Tibial artery (tissue), 4 donors: ENCODE results near the gene ADCY7.
A peak's percentile ranks its signal among the peaks of the same experiment; 100 is the strongest.

ENCODE experiments used
- DNase-seq, 2 donors: peaks; one replicate each; pipeline ENCODE4 v3.0.0-alpha.2; 2019
- H3K27ac ChIP-seq, 2 donors: fragments of 200-600 bp; sonication (generic) in 1 of 2; 1 replicate in 1 of 2; 2 replicates in 1 of 2; pipeline ENCODE4 v1.5.1; 2018 to 2019; ENCODE audit warnings: mild to moderate bottlenecking in 1 of 2
- H3K27me3 ChIP-seq, 2 donors: fragments of 200-600 bp; sonication (generic) in 1 of 2; one replicate each; pipeline versions ENCODE4 v1.5.1 to v1.6.0; 2016 to 2019
- H3K36me3 ChIP-seq, 3 donors: fragments of 200-600 bp; sonication (generic) in 2 of 3; one replicate each; pipeline ENCODE4 v1.5.1; 2016 to 2019; ENCODE audit warnings: mild to moderate bottlenecking in 2 of 3
- H3K4me1 ChIP-seq, 4 donors: fragments of 200-600 bp; sonication (generic) in 2 of 4; 1 replicate in 3 of 4; 2 replicates in 1 of 4; pipeline ENCODE4 v1.5.1; 2016 to 2019
- H3K4me3 ChIP-seq, 2 donors: fragments of 200-600 bp; sonication (generic) in 1 of 2; 1 replicate in 1 of 2; 2 replicates in 1 of 2; pipeline ENCODE4 v1.5.1; 2018 to 2019; ENCODE audit warnings: mild to moderate bottlenecking in 2 of 2
- H3K9me3 ChIP-seq, 3 donors: fragments of 200-600 bp; sonication (generic) in 1 of 3; one replicate each; pipeline ENCODE4 v1.5.1; 2016 to 2019
- intact Hi-C: fragments of 100-400 bp; cut with DNase I; formaldehyde crosslinking; loops from one replicate; pipeline ENCODE4 v1.15.0; 2023; ENCODE audit warnings: low total_unique reads
- TF ChIP-seq, protein P1 (sequence below), 2 experiments: fragments of 200-600 bp in 1 of 2; fragments of 450-650 bp in 1 of 2; IDR thresholded peaks; one replicate each; pipeline ENCODE4 v1.5.1; 2017 to 2019; ENCODE audit warnings: antibody characterized with exemption in 2 of 2, mild to moderate bottlenecking in 1 of 2, moderate library complexity in 1 of 2

ADCY7 gene

DNA sequence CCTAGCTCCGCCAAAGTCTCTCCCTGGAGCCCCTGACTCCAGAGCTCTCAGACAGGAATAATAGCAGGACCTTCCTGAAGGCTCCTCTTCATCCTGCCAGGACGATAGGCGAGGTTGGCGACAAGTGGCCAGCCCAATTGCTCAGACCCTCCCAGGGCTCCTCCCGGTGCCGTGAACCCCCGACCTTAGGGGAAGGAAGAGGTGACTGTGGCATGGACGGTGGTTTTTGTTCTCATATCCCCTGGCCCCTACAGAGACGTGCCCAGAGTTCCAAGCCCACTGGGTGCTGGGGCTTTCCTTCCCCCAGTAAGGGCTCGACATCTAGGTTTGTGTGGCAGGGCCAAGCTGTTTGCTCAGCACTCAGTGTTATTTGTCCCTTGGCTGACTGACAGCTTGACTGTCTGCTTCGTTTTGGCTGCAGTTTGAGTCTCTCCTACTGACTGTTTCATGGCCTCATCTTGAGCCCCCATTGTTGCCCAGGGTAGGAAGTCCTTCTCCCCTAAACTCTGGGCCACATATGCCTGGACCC, 4.6 kb upstream of the ADCY7 start:
- TF ChIP-seq, protein P1, sequence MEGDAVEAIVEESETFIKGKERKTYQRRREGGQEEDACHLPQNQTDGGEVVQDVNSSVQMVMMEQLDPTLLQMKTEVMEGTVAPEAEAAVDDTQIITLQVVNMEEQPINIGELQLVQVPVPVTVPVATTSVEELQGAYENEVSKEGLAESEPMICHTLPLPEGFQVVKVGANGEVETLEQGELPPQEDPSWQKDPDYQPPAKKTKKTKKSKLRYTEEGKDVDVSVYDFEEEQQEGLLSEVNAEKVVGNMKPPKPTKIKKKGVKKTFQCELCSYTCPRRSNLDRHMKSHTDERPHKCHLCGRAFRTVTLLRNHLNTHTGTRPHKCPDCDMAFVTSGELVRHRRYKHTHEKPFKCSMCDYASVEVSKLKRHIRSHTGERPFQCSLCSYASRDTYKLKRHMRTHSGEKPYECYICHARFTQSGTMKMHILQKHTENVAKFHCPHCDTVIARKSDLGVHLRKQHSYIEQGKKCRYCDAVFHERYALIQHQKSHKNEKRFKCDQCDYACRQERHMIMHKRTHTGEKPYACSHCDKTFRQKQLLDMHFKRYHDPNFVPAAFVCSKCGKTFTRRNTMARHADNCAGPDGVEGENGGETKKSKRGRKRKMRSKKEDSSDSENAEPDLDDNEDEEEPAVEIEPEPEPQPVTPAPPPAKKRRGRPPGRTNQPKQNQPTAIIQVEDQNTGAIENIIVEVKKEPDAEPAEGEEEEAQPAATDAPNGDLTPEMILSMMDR (IDR thresholded peaks at IDR 0.05), result no peak
- H3K27me3 ChIP-seq, result no peaks in the 10 kb centered on the region
- intact Hi-C loops, result no loop called here
- H3K36me3 ChIP-seq, result no peaks in the 10 kb centered on the region
- H3K4me3 ChIP-seq, result no peak overlapping the region
- DNase-seq, result peak; percentile 32 to 65
- H3K27ac ChIP-seq, result no peak overlapping the region
- peaks cover 0 to 28% (median 22%) of the 10 kb centered on the region in 4 donors for H3K4me1 ChIP-seq
- no peaks in the 10 kb centered on the region for H3K9me3 ChIP-seq

DNA sequence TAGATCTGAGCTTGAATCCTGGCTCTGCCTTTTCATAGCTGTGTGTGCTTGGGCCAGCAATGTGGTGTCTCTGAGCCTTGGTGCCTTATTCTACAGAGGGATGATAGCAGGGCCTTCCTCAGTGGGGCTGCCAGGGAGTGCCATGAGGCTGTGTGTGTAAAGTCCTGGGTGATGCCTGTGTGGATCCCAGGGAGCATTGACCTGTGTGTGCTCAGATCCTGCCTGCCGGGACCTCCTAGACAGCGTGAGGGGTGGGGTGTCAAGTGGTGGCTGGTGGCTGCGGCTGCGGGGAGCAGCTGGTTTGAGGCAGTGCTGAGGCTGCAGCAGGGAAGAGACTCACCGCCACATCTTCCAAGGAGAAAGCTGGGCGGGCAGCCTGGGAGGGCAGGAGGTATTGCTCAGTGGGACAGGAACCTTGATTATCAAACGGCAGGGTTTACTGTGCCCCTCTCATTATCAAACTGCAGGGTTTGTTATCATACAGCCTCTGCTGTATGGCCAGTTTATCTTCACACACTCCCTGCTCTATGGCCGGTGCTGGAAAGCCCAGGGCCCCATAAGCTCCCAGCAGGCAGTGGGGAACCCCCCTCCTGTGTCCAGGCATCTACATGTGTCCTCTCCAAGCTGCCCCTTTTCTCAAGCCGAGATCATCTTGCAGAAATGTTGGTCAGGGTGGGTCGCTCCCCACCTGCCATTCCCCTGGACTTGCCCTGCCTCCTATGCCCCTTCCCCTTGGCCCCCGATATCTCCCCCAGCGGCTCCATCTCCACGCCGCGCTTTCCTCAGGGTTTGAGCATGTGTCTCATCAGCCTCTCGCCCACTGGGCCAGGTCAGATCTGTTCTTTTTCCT, 3.1 kb upstream of the ADCY7 start:
- no peak overlapping the region for H3K4me3 ChIP-seq
- H3K9me3 ChIP-seq, result no peaks in the 10 kb centered on the region
- intact Hi-C loops, result no loop called here
- DNase-seq, result peak in 1 of 2 donors; percentile 55
- TF ChIP-seq, protein P1 (IDR thresholded peaks at IDR 0.05), result no peak
- H3K27me3 ChIP-seq, result no peaks in the 10 kb centered on the region
- no peaks in the 10 kb centered on the region for H3K36me3 ChIP-seq
- H3K27ac ChIP-seq, result no peak overlapping the region
- peaks cover 0 to 36% (median 25%) of the 10 kb centered on the region in 4 donors for H3K4me1 ChIP-seq

DNA sequence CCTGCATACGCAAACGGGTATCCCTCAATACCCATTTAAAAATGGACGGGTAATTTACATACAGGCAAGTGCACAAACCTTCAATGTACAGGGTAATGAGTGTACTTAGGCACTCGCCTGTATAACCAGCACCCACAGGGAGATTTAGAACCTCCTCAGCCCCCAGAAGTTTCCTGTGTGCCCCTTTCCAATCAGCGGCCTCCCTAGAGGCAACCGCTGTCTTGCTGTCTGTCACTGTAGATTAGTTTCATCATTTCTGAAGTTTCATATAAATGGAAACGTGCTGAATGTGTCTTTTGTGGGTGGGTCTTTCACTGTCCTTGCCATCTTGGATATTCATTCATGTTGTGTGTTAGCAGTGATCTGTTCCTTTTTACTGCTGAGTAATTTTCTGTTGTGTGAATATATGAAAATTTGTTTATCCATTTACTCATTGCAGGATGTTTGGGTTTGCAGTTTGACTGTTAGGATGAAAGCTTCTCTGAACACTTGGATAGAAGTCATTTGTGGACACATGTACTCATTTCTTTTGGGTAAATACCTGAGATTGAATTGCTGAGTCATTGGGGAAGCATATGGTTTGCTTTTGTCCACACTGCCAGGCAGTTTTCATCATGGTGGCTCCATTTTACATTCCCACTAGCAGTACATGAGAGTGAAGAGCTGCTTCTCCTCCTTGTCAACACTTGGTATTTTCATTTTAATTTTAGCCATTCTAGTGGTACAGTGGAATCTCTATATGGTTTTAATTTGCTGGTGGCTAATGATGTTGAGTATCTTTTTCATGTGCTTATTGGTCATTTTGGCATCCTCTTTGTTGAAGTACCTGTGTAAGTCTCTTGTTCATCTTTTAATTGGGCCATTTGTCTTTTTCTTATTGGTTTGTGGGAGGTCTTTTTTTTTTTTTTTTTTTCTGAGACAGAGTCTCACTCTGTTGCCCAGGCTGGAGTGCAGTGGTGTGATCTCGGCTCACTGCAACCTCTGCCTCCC, 2.1 kb upstream of the ADCY7 start:
- TF ChIP-seq, protein P1 (IDR thresholded peaks at IDR 0.05), result no peak
- peaks cover 0 to 28% (median 20%) of the 10 kb centered on the region in 4 donors for H3K4me1 ChIP-seq
- no peak overlapping the region for H3K27ac ChIP-seq
- intact Hi-C loops, result no loop called here
- H3K27me3 ChIP-seq, result no peaks in the 10 kb centered on the region
- no peaks in the 10 kb centered on the region for H3K36me3 ChIP-seq
- H3K9me3 ChIP-seq, result no peaks in the 10 kb centered on the region
- no peak overlapping the region for H3K4me3 ChIP-seq
- peak in 1 of 2 donors; percentile 13 for DNase-seq

DNA sequence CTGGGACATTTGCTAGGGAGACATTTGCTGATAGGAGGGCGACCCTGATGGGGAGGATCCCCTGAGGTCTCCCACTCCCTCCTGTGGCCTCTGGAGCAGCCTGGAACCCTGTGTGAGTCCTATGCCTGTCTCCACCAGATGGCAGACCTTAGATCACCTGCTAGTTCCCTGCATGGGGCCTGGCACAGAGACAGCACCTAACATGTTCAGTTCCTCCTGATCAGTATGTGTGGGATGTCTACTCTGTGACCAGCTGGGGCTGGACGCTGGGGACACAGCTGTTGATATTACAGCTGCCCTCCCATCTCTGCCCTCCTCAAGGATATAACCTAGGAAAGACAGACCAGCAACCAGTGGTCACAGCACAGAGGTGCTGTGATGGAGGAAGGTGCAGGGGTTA, 1.1 kb upstream of the ADCY7 start:
- intact Hi-C loops, result no loop called here
- H3K9me3 ChIP-seq, result no peaks in the 10 kb centered on the region
- no peak overlapping the region for H3K4me3 ChIP-seq
- H3K27me3 ChIP-seq, result no peaks in the 10 kb centered on the region
- H3K4me1 ChIP-seq, result peaks cover 0 to 19% (median 14%) of the 10 kb centered on the region in 4 donors
- TF ChIP-seq, protein P1 (IDR thresholded peaks at IDR 0.05), result no peak
- H3K27ac ChIP-seq, result peak overlapping the region; percentile 12 to 58
- peak in 1 of 2 donors; percentile 40 for DNase-seq
- no peaks in the 10 kb centered on the region for H3K36me3 ChIP-seq

DNA sequence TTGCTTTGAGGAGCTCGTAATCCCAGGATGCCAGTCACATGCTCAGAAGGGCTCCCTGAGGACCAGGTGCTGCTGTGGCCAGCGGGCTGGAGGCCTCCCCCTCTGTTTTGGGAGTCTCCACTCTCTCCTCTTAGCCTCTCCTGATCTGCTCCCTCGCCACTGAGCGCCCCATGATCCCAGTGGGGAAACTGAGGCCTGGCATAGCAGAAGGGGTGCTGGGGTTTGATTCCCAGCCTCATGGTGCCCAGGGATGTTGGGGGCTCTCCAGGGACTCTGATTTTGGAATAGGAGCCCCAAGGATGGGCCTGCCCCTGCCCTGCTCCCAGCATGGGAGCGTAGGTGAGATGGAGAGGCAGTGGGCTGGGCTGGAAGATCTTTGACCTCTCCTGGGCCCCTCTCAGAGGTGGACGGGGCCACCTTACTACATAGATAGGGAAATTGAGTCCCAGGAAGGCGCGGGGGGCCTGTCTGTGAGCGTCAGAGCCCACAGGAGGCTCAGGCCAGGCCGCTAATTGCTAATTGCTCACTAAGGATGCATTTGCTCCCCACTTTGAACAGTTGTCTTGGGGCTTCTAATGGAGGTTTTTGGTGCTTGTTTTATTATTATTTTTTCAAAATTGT, 525 bp upstream of the ADCY7 start:
- DNase-seq, result peak in 1 of 2 donors; percentile 64

More for the DNA sequence above, 525 bp upstream of the ADCY7 start:
- Histone ChIP-seq H3K27me3 (no peaks in the 10 kb centered on the region), H3K4me1 (peaks cover 0 to 19% (median 14%) of the 10 kb centered on the region in 4 donors), H3K36me3 (no peaks in the 10 kb centered on the region), H3K27ac (peak overlapping the region; percentile 33 to 58), H3K4me3 (peak overlapping the region; percentile 39 to 40), H3K9me3 (no peaks in the 10 kb centered on the region)
- TF ChIP-seq, protein P1 (IDR thresholded peaks at IDR 0.05), result no peak
- intact Hi-C loops, result no loop called here
